Effector CD4-positive, alpha-beta T cell (primary cell): ENCODE results near the gene EIF2B1.
"Not testable (repeated sequence)": the region's sequence is repeated elsewhere in the genome, so short reads cannot be mapped to it uniquely, and the experiment has no call there.

Experiments used
- DNase-seq: peaks from one replicate; pipeline ENCODE4 v3.0.0-alpha.2; 2020

The EIF2B1 gene

DNA sequence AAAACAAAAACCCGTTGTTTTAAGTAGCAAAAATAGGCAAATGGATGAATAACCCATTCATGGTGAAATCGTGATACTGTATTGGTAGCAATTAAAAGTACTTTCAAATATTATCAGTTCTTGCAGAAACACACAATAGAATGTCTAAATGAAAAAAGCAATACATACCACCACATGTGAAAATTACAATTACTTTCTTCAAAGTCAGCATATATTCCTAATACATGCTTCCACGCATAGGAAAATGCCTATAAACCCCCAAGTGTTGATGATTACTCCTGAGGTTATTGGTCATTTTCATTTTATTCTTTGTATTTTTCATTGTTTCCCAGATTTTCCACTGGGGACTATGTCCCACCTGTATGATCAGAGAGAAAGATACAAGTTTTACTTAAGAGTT, 16.3 kb downstream of the EIF2B1 start:
- no peak for DNase-seq

DNA sequence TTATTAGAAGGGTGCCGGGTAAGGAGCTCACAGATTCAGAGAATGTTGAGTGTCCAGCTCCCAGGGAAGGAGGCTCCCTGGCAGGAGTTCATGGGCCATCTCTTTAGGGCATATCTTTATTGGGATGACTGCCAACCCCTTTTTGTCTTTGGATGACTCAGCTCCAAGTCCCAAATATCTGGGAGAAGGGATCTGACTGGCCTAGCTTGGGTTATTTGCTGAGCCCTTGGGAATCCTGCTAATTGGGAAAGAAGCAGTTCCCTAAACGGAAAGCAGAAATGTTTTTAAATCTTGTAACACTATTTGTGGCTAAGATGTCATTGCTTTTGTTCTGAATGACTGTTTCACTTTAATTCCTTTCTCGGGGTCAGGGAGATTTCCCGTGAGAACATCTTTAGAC, 19.0 kb downstream of the EIF2B1 start:
- DNase-seq, result no peak

DNA sequence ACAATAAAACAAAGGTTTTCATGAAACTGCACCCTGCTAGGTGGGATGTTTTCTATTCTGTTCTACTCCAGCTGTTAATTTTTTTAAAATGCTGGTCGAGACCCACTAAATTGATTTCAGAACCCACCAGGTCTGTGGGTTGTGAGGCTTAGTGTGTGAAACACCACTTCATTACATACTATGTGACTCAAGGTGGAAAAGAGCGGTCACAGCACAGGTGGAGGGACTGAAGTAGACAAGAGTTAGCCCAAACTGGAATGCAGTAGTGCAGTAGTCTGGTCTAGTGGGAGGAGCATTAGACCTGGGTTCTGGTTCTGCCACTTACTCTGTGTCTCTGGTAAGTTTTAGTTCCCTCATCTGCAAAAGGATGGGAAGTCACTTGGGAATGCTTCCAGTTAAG, 19.4 kb downstream of the EIF2B1 start:
- DNase-seq, result no peak

DNA sequence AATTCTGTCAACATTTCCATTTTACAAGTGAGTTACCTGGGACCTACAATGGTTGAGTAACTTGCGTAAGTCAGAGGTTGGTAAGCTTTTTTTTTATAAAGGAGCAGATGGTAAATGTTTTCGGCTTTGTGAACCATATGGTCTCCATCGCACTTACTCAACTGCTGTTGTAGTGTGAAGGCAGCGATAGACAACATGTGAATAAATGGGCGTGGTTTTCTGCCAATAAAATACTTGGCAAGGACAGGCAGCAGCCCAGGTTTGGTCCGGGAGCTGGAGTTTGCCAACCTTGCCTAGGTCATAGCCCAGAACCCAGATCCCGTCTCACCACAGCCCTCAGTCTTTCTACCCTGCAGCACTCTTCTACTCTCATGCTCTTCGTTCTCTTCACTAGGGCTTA, 25.3 kb downstream of the EIF2B1 start:
- no peak for DNase-seq

- no peak for DNase-seq
Measured at GRCh38 chr12:123607756-123608155, 25.7 kb downstream of the EIF2B1 start.

- not testable (repeated sequence) for DNase-seq
Measured at GRCh38 chr12:123603495-123603894, 30.0 kb downstream of the EIF2B1 start.

- no peak for DNase-seq
Measured at GRCh38 chr12:123602651-123603195, 30.8 kb downstream of the EIF2B1 start.

- DNase-seq, result peak; percentile 85
Measured at GRCh38 chr12:123601602-123602489, 31.6 kb downstream of the EIF2B1 start, which contains the start of gene DDX55. DDX55 (plus strand) TSS chr12:123602099; CDS start chr12:123602149, 50 bp downstream.

GRCh38 chr12:123599721-123600120, 33.8 kb downstream of the EIF2B1 start:
- no peak for DNase-seq

DNA sequence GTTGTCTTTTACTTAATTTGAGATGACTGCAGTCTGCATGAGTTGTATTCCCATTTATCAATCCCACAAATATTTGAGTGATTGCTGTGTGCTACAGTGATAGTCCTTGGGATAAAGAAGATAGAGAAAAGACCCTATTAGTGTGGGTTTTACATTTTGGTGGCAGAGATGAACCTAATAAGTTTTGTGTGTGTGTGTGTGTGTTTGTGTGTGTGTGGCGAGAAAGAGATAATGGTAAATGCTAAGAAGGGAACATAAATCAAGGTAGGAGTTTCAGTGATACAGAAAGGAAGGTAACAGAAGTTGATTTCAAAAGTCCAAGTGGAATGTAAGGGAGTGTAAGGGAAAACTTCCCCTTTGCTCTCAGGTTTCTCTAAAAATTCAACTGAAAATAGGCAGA, 34.2 kb downstream of the EIF2B1 start:
- DNase-seq, result no peak

DNA sequence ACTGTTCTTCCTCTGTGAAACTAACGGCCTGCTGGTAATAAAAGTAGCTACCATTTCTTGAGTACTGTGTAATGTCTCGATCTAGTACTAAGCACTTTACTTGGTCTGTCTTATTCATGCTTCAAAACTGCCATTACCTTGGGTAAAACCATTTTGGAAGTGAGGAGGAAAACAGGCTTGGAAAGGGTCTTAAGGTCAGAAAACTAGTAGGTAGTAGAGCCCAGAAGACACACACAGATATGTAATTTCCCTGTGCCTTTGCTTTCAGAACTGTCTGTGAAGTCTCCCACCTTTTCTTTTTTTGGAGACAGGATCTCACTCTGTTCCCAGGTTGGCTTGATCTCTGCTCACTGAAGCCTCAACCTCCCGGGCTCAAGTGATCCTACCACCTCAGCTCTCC, 35.0 kb downstream of the EIF2B1 start:
- no peak for DNase-seq

DNA sequence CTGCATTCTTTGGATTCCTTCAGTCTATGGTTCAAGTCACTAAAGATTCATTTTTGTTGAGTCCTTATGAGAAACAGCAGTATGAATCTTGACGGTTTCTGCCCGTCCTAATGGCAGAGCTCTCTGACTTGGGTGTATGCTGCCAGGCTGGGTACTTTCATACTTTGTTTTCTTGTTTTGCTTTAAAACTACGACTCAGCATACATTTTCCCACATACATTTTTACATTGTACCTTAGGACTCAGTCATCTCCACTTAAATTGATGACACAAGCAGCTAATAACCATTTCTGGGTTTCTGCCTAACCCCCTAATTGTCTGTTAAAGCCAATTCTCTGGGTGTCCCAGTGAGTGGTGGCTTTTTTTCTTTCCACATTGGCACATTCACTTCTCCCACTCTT, 36.4 kb downstream of the EIF2B1 start:
- DNase-seq, result no peak

DNA sequence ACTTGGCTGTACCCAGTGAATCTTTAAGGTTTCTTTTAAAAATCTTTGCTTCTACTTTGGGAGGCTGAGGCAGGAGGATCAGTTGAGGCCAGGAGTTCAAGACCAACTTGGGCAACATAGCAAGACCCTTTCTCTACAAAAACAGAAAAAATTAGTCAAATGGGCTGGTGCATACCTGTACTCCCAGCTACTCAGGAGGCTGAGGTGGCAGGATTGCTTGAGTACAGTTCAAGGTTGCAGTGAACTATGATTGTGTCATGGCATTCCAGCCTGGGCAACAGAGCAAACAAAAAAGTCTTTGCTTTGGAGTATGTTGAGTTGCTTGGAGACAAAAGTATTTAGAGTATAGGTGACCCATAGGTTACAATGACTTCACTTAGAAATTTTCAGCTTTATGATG, 37.8 kb downstream of the EIF2B1 start:
- no peak for DNase-seq

DNA sequence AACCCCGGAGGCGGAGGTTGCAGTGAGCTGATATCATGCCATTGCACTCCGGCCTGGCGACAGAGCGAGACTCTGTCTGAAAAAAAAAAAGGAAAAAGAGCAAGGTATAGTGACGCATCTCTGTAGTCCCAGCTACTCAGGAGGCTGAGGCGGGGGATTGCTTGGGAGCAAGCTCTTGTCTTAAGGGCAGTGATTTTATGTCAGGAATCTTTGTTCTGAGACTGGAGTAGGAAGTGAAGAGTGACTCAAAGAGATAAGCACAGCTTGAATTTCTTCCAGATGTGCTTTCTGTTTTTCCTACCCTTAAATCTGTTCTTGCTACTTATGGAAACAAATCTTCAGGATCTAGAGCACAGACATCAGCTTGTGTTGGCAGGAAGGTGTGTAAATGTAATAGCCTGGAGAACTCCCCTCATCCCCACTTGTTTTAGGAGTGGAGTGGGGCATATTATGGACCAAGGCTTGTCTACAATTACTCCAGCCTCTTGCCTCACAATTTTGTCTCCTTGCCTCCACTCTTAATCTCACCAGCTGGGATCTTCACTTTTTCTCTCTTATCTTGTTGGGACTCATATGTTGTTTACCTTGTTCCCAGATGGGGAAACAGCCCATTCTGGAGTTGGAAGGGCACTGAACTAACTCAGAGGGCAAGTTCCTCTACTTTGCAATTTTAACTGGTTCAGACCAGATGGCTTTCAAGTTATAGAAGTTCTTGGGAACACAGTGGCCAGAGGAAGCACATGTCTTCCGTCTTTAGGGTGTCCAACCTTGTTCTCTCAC, 41.6 kb downstream of the EIF2B1 start:
- DNase-seq, result no peak

- DNase-seq, result no peak
Measured at GRCh38 chr12:123580772-123581171, 52.7 kb downstream of the EIF2B1 start.

DNA sequence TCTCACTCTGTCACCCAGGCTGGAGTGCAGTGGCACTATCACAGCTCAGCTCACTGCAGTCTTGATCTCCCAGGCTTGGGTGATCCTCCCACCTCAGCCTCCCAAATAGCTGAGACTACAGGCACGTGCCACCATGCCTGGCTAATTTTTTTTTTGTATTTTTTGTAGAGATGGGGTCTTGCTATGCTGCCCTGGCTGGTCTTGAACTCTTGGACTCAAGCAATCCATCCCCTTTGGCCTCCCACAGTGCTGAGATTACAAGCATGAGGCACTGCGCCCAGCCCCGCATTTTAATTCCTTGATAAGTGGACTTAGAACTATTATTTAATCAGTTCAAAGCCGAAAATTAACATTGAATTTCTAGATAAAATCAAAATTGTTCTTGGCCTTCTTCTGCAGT, 54.7 kb downstream of the EIF2B1 start:
- DNase-seq, result not testable (repeated sequence)

- no peak for DNase-seq
Measured at GRCh38 chr12:123578243-123578642, 55.2 kb downstream of the EIF2B1 start.

- DNase-seq, result no peak
Measured at GRCh38 chr12:123576611-123577010, 56.9 kb downstream of the EIF2B1 start.

GRCh38 chr12:123573870-123574269, 59.6 kb downstream of the EIF2B1 start:
- DNase-seq, result no peak

- no peak for DNase-seq
Measured at GRCh38 chr12:123572391-123572790, 61.1 kb downstream of the EIF2B1 start.

DNA sequence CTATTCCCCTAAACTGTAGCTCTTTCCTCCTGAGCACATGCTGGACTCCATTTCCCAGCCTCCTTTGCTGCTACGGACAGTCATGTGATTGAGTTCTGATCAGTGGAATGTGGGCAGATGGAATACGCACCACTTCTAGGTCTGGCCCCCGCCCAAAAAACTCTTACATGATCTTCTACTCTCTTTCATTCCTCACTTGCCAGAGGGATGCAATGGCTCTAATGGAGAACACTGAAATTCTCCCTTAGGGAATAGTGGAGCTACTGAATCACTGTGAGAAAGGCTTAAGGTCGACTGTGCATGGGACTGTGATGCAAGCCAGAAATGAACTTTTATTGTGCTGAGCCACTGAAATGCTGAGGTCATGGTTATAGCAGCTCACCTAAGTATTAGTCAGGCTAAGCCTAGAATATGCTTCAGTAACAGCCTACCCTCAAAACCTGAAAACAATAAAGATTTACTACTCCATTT, 62.1 kb downstream of the EIF2B1 start:
- no peak for DNase-seq
